Left renal cortex interstitium (tissue), 4 donors: ENCODE results near the gene MOGAT1. TPM values are rescaled to one million over a fixed set of nuclear protein-coding genes. Genes with fewer than 3 reads are reported as not detected.

Source experiments
- polyA plus RNA-seq, 4 donors: library from polyadenylated mRNA; unstranded; fragments of 120-200 nt; gene quantifications; one replicate each; pipeline ENCODE4 v1.2.1, GENCODE V29; 2013; ENCODE audit not compliant: insufficient read length in 4 of 4

The MOGAT1 gene
- polyA plus RNA-seq, 4 donors, result 0.13 to 0.48 TPM; not detected in 2

Other genes with a start within 250 kb of the MOGAT1 start
- gene SGPP2, start 247.1 kb upstream of the MOGAT1 start, polyA plus RNA-seq, result 10 to 100 TPM; 17.1 to 20.2 (median 17.3) TPM
- gene FARSB, start 15.6 kb upstream of the MOGAT1 start, polyA plus RNA-seq, result 10 to 100 TPM; 21.6 to 29.2 (median 26.9) TPM
- 10 to 100 TPM; 53.5 to 83.9 (median 73.4) TPM for gene ACSL3, start 189.4 kb downstream of the MOGAT1 start, polyA plus RNA-seq